SK-N-SH treated with all-trans-retinoic acid at 6 μM for 48 hours (cell line): ENCODE results near the gene COMMD2.

Experiments
- ATAC-seq: fragments of 200-7000 bp; cut with Tn5 transposase; 3 replicates; pipeline ENCODE4 v1.9.1; 2020; ENCODE audit warnings: mild to moderate bottlenecking, moderate library complexity
- ARNTL ChIP-seq: fragments of 450-650 bp; formaldehyde crosslinking; IDR thresholded peaks from 2 replicates; pipeline ENCODE4 v1.5.0; 2020; ENCODE audit warnings: low read depth, mild to moderate bottlenecking, moderate library complexity, borderline replicate concordance
- ESRRG ChIP-seq: fragments of 250-450 bp; sonication (Bioruptor Pico); IDR thresholded peaks from 2 replicates; pipeline ENCODE4 v1.6.1; 2021; ENCODE audit warnings: mild to moderate bottlenecking
- GLIS3 ChIP-seq: fragments of 250-450 bp; sonication (Bioruptor Pico); IDR thresholded peaks from 2 replicates; pipeline ENCODE4 v1.5.0; 2020; ENCODE audit warnings: mild to moderate bottlenecking, moderate library complexity
- OSR1 ChIP-seq: fragments of 250-450 bp; sonication (Bioruptor Pico); IDR thresholded peaks from 2 replicates; pipeline ENCODE4 v1.8.0; 2022; ENCODE audit warnings: moderate library complexity, mild to moderate bottlenecking, inconsistent platforms
- PATZ1 ChIP-seq: fragments of 250-450 bp; sonication (Bioruptor Pico); IDR thresholded peaks from 2 replicates; pipeline ENCODE4 v1.8.0; 2020; ENCODE audit warnings: mild to moderate bottlenecking, moderate library complexity, borderline replicate concordance
- POU6F1 ChIP-seq: fragments of 250-450 bp; sonication (Bioruptor Pico); IDR thresholded peaks from 2 replicates; pipeline ENCODE4 v1.8.0; 2021; ENCODE audit warnings: low read depth, mild to moderate bottlenecking, moderate library complexity, borderline replicate concordance
- PPARA ChIP-seq: fragments of 250-450 bp; sonication (Bioruptor Pico); IDR thresholded peaks from 2 replicates; pipeline ENCODE4 v1.5.0; 2020; ENCODE audit warnings: mild to moderate bottlenecking, borderline replicate concordance
- RARB ChIP-seq: fragments of 250-450 bp; sonication (Bioruptor Pico); IDR thresholded peaks from 2 replicates; pipeline ENCODE4 v1.8.0; 2021; ENCODE audit warnings: mild to moderate bottlenecking, moderate library complexity
- SNAI2 ChIP-seq: fragments of 250-450 bp; sonication (Bioruptor Pico); IDR thresholded peaks from 2 replicates; pipeline ENCODE4 v1.5.0; 2020; ENCODE audit warnings: mild to moderate bottlenecking, moderate library complexity
- TCF4 ChIP-seq: fragments of 250-450 bp; sonication (Bioruptor Pico); IDR thresholded peaks from 2 replicates; pipeline ENCODE4 v1.8.0; 2021; ENCODE audit warnings: mild to moderate bottlenecking, moderate library complexity, borderline replicate concordance
- TSHZ2 ChIP-seq: fragments of 250-450 bp; sonication (Bioruptor Pico); IDR thresholded peaks from 2 replicates; pipeline ENCODE4 v1.5.0; 2020; ENCODE audit warnings: mild to moderate bottlenecking, moderate library complexity
- ZC3H10 ChIP-seq: fragments of 250-450 bp; sonication (Bioruptor Pico); IDR thresholded peaks from 2 replicates; pipeline ENCODE4 v1.5.1; 2021; ENCODE audit warnings: mild to moderate bottlenecking, moderate library complexity
- ZFP30 ChIP-seq: fragments of 450-650 bp; formaldehyde crosslinking; IDR thresholded peaks from 2 replicates; pipeline ENCODE4 v1.5.0; 2022; ENCODE audit warnings: mild to moderate bottlenecking, moderate library complexity
- ZNF70 ChIP-seq: fragments of 450-650 bp; formaldehyde crosslinking; IDR thresholded peaks from 2 replicates; pipeline ENCODE4 v1.5.0; 2020; ENCODE audit warnings: mild to moderate bottlenecking, moderate library complexity
- ZNF8 ChIP-seq: fragments of 450-650 bp; formaldehyde crosslinking; IDR thresholded peaks from 2 replicates; pipeline ENCODE4 v1.5.0; 2020; ENCODE audit warnings: mild to moderate bottlenecking, moderate library complexity
- TF ChIP-seq, protein P1 (sequence below): fragments of 250-450 bp; sonication (Bioruptor Pico); IDR thresholded peaks from 2 replicates; pipeline ENCODE4 v1.5.1; 2021; ENCODE audit warnings: mild to moderate bottlenecking, moderate library complexity
- TF ChIP-seq, protein P2 (sequence below): fragments of 250-450 bp; sonication (Bioruptor Pico); IDR thresholded peaks from 2 replicates; pipeline ENCODE4 v1.5.1; 2020; ENCODE audit warnings: low read depth, mild to moderate bottlenecking, moderate library complexity

The COMMD2 gene

DNA sequence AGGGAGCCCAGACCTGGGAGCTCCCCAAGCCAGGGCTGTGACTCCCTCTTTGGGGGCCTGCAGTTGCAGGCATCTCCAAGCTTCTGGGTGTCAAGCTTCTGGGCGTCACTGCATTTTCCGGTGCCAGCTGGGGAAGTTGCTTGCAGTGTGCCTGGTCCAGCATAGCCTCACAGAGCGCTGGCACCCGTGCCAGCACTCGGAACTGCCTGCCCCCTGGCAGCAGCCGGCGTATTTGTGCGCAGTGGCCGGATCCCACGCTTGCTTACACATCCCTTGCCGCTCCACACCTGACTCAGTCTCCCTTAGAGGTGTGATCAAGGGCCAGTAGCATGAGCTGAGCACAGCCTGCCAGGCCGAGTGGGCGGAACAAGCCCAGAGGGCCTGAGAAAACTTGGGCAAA is 37.0 kb downstream of the COMMD2 start (continued):
- TF ChIP-seq PPARA (CRISPR knock-in tag) (no peak), ZC3H10 (CRISPR knock-in tag) (no peak), POU6F1 (CRISPR knock-in tag) (no peak), PATZ1 (no peak), TCF4 (CRISPR knock-in tag) (no peak)

DNA sequence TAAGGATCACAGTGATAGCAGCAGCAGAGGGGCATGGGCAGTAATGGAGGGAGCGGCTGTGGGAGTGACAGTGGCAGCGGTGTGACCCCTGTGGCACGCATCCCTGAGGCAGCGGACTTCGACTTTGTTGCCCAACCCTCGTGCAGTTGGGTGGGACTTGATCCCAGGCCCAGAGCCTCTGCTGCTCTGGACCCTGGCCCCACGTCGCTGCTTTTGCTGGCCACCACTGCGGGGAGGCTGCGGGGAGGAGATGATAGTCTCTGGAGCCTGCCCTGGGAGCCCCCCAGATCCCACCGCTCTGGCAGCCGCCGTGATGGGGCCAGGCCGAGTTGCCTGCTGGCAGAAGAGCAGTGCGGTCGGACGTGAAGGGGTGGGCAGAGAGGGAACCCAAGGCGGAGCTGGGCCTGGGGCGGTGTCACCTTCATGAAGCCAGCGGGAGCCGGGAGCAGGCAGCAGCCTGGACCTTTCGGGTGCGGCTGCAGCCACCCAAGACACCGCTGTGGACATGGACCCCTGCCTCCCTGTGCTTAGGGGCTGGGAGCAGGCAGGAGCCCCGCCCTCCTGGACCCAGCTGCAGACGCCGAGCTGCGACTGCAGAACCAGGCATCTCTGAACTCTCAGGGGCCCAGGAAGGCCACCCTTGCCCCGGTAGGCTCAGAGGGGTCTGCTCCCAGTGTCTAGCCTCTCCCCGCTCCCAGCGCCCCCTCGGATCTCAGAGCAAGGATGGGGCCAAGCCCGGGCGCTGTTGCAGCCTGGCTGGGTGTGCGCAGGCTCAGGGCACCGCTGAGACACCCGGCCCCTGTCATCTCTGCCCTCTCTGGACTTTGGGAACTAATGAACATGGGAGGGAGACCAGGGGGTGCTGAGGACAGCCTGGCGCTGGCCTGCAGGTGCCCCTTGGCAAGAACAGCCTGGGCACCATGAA is 38.3 kb downstream of the COMMD2 start:
- ATAC-seq = no peak
- TF ChIP-seq ARNTL (no peak), SNAI2 (CRISPR knock-in tag) (no peak), TSHZ2 (CRISPR knock-in tag) (no peak), RARB (CRISPR knock-in tag) (no peak), OSR1 (no peak), ZNF70 (no peak), ESRRG (CRISPR knock-in tag) (no peak), ZNF8 (CRISPR knock-in tag) (no peak), GLIS3 (CRISPR knock-in tag) (no peak)
- TF ChIP-seq, protein P1, sequence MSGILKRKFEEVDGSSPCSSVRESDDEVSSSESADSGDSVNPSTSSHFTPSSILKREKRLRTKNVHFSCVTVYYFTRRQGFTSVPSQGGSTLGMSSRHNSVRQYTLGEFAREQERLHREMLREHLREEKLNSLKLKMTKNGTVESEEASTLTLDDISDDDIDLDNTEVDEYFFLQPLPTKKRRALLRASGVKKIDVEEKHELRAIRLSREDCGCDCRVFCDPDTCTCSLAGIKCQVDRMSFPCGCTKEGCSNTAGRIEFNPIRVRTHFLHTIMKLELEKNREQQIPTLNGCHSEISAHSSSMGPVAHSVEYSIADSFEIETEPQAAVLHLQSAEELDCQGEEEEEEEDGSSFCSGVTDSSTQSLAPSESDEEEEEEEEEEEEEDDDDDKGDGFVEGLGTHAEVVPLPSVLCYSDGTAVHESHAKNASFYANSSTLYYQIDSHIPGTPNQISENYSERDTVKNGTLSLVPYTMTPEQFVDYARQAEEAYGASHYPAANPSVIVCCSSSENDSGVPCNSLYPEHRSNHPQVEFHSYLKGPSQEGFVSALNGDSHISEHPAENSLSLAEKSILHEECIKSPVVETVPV (CRISPR knock-in tag) = no peak

DNA sequence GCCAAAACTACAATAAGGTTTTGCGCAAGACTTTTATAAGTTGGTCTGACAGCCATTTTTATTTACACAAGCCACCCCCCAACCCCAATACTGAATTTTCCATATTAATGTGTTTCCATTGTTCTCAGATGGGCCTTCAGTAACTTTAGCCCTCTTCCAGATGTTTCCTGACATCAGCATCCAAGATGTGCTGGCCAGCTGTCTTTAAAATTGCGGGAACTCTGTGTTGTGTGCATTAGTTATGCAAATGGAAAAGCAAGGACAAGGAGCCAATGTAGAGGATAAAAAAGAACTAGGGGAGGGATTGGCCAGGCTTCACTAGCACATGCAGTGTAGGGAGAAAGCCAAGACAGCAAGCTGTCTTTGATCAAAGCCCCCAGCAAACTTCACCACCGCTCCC is 45.4 kb downstream of the COMMD2 start:
- no peak for ATAC-seq
- TF ChIP-seq, protein P2, sequence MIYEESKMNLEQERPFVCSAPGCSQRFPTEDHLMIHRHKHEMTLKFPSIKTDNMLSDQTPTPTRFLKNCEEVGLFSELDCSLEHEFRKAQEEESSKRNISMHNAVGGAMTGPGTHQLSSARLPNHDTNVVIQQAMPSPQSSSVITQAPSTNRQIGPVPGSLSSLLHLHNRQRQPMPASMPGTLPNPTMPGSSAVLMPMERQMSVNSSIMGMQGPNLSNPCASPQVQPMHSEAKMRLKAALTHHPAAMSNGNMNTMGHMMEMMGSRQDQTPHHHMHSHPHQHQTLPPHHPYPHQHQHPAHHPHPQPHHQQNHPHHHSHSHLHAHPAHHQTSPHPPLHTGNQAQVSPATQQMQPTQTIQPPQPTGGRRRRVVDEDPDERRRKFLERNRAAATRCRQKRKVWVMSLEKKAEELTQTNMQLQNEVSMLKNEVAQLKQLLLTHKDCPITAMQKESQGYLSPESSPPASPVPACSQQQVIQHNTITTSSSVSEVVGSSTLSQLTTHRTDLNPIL (CRISPR knock-in tag) = no peak
- TF ChIP-seq ZNF8 (CRISPR knock-in tag) (no peak), ARNTL (no peak), TSHZ2 (CRISPR knock-in tag) (no peak), ZFP30 (CRISPR knock-in tag) (no peak), ZNF70 (no peak)
